Prostate gland (tissue), 2 donors: ENCODE measurements around the gene INO80C.

ENCODE experiments used
- POLR2A ChIP-seq: fragments of 450-650 bp; IDR thresholded peaks from one replicate; pipeline ENCODE4 v1.6.1; 2016; ENCODE audit warnings: antibody characterized with exemption, mild to moderate bottlenecking
- TF ChIP-seq, protein P1 (sequence below), 4 experiments: fragments of 200-600 bp in 2 of 4; fragments of 450-650 bp in 2 of 4; sonication (generic) in 2 of 4; IDR thresholded peaks; 1 replicate in 3 of 4; 2 replicates in 1 of 4; pipeline ENCODE4 v1.5.1; 2016 to 2019; ENCODE audit warnings: antibody characterized with exemption in 4 of 4, mild to moderate bottlenecking in 2 of 4, moderate library complexity in 2 of 4

DNA sequence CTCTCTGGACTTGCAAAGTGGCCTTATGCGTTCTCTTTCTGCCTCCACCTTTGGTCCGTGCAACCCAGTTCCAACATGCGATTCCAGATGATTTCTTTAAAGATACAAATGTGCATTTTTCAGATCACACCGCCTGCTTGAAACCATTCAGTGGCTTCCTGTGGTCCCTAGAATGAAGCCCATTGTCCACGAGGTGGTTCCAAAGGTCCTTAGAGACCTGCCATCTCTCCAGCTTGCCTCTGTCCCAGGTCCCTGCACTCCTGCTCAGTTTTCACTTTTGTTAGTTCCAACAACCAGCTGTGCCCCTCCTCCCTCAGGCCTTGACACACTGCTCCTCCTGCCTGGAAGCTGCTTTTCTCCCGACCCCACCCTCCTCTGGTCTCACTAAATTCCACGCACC is 3.6 kb upstream of the INO80C start:
- TF ChIP-seq, protein P1, sequence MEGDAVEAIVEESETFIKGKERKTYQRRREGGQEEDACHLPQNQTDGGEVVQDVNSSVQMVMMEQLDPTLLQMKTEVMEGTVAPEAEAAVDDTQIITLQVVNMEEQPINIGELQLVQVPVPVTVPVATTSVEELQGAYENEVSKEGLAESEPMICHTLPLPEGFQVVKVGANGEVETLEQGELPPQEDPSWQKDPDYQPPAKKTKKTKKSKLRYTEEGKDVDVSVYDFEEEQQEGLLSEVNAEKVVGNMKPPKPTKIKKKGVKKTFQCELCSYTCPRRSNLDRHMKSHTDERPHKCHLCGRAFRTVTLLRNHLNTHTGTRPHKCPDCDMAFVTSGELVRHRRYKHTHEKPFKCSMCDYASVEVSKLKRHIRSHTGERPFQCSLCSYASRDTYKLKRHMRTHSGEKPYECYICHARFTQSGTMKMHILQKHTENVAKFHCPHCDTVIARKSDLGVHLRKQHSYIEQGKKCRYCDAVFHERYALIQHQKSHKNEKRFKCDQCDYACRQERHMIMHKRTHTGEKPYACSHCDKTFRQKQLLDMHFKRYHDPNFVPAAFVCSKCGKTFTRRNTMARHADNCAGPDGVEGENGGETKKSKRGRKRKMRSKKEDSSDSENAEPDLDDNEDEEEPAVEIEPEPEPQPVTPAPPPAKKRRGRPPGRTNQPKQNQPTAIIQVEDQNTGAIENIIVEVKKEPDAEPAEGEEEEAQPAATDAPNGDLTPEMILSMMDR (IDR thresholded peaks at IDR 0.05) = no peak
- TF ChIP-seq POLR2A = no peak
